ENCODE measurements around the gene APLNR.

DNA sequence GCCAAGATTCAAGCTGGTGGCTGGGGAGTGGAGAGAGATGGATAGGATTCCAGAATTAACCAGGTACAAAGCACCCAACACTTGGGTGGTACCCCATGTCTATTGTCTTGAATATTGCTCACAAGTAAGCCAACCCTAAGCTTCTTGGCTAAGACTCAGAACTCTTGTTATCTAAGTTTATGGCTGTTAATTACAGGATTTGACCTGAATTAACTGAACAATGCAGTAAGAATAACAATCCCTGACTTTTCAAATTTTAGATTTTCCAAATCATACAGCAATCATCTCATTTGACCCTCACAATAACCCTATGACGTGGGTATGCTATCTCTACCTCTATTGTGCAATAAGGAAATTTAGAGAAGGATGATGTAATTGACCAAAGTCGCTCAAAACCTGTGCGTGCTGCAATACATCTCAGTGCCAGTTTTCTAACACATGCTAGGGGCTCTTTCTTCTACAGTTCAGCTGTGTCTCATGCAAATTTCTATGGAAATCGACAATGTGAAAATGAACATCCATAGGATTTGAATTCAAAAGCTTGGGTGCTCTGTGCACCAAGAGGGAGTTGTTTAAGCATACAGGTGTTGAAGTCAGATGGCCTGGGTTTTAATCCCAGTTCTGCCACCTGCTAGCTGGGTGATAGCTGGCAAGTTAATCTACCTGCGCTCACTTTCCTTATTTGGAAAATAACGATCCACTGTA lies 40.1 kb upstream of the APLNR start:
- TF ChIP-seq, protein P1, sequence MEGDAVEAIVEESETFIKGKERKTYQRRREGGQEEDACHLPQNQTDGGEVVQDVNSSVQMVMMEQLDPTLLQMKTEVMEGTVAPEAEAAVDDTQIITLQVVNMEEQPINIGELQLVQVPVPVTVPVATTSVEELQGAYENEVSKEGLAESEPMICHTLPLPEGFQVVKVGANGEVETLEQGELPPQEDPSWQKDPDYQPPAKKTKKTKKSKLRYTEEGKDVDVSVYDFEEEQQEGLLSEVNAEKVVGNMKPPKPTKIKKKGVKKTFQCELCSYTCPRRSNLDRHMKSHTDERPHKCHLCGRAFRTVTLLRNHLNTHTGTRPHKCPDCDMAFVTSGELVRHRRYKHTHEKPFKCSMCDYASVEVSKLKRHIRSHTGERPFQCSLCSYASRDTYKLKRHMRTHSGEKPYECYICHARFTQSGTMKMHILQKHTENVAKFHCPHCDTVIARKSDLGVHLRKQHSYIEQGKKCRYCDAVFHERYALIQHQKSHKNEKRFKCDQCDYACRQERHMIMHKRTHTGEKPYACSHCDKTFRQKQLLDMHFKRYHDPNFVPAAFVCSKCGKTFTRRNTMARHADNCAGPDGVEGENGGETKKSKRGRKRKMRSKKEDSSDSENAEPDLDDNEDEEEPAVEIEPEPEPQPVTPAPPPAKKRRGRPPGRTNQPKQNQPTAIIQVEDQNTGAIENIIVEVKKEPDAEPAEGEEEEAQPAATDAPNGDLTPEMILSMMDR (IDR thresholded peaks at IDR 0.05; ENCODE audit: low read depth, low read length), result no peak
- no peak for TF ChIP-seq EZH2phosphoT487 (IDR thresholded peaks at IDR 0.05; ENCODE audit: low read depth)

All from OCI-LY3 (cell line).